Karpas-422 (cell line): ENCODE data around the gene CBS. TPM values are rescaled to one million over a fixed set of nuclear protein-coding genes. Genes with fewer than 3 reads are reported as not detected.
"Not testable (repeated sequence)": the region's sequence is repeated elsewhere in the genome, so short reads cannot be mapped to it uniquely, and the experiment has no call there.

Source experiments
- DNase-seq: peaks from one replicate; pipeline ENCODE4 v3.0.0-alpha.2; 2015
- H2AFZ ChIP-seq: fragments of 200-600 bp; sonication (generic); 2 replicates; pipeline ENCODE4 v1.6.1; 2014; ENCODE audit warnings: antibody characterized with exemption, low read length, mixed read lengths
- H3K27ac ChIP-seq: fragments of 200-600 bp; sonication (generic); 2 replicates; pipeline ENCODE4 v1.5.1; 2014; ENCODE audit warnings: mild to moderate bottlenecking, low read length, moderate library complexity
- H3K27me3 ChIP-seq: fragments of 200-600 bp; sonication (generic); 2 replicates; pipeline ENCODE4 v1.6.1; 2014; ENCODE audit warnings: low read length, mixed read lengths
- H3K36me3 ChIP-seq: fragments of 200-600 bp; sonication (generic); 2 replicates; pipeline ENCODE4 v1.6.1; 2014; ENCODE audit warnings: low read length, mixed read lengths; ENCODE audit not compliant: insufficient read depth
- H3K4me1 ChIP-seq: fragments of 200-600 bp; sonication (generic); 2 replicates; pipeline ENCODE4 v1.6.1; 2014; ENCODE audit warnings: mild to moderate bottlenecking, low read length, mixed read lengths
- H3K4me2 ChIP-seq: fragments of 200-600 bp; sonication (generic); 2 replicates; pipeline ENCODE4 v1.6.1; 2014; ENCODE audit warnings: low read length, low read depth, mild to moderate bottlenecking; ENCODE audit not compliant: poor library complexity, severe bottlenecking
- H3K4me3 ChIP-seq: fragments of 200-600 bp; sonication (generic); 2 replicates; pipeline ENCODE4 v1.5.1; 2014; ENCODE audit warnings: mild to moderate bottlenecking, antibody characterized with exemption, low read length, mixed read lengths
- H3K79me2 ChIP-seq: fragments of 200-600 bp; sonication (generic); 2 replicates; pipeline ENCODE4 v1.6.1; 2014; ENCODE audit warnings: mild to moderate bottlenecking, low read length, mixed read lengths
- H3K9ac ChIP-seq: fragments of 200-600 bp; sonication (generic); 2 replicates; pipeline ENCODE4 v1.6.0; 2014; ENCODE audit warnings: low read length
- H3K9me2 ChIP-seq: fragments of 200-600 bp; sonication (generic), shearing (Covaris generic); replicated peaks from 2 replicates; pipeline ENCODE4 v1.6.0; 2014; ENCODE audit warnings: mild to moderate bottlenecking, low read length, moderate library complexity; ENCODE audit not compliant: insufficient read depth
- H3K9me3 ChIP-seq: fragments of 300-700, 200-600 bp; sonication (generic); 2 replicates; pipeline ENCODE4 v1.6.1; 2014; ENCODE audit warnings: low read length, mixed read lengths
- H4K20me1 ChIP-seq: fragments of 200-600 bp; sonication (generic); 2 replicates; pipeline ENCODE4 v1.6.1; 2014; ENCODE audit warnings: mild to moderate bottlenecking, antibody characterized with exemption, low read length, low read depth; ENCODE audit not compliant: insufficient read depth
- total RNA-seq: library from RNA; depleted of rRNA; stranded (reverse); fragments of >200 nt; shearing (Covaris generic); gene quantifications from 2 replicates; pipeline ENCODE4 v1.2.3, GENCODE V29; 2014; ENCODE audit warnings: low replicate concordance

CBS gene
- total RNA-seq, 1 experiment from 2014 or later, result 3.6 TPM

DNA sequence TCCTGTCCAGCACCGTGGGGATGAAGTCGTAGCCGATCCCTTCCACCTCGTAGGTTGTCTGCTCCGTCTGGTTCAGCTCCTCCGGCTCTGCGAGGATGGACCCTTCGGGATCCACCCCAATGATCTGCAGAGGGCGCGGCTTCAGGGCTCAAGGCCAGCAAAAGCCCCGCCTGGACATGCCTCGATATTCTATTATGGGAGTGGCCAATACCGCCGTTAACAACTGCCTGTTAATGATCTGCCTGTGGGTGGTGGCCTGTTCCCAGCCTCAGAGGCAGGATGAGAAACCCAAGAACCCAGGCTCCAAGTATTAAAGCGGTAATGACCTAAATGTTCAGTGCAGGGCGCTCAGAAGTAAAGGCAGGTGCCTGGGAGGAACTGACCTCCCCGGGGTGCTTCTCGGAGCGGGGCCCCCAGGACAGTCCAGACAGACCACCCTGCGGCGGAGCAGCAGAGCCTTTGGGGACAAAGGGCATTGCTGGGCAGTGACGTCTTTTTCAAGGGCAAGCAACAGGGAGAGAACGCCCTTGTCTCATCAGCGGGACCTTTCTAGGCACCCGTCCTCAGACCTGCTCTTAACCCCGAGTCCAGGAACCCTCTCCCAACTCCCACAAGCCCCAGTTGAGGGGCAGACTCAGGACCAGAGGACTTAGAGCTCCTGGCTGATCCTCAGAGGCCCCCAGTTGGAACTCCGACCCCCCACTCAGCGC lies 12.5 kb downstream of the CBS start:
- not testable (repeated sequence) for H3K27me3 ChIP-seq, H3K36me3 ChIP-seq, H3K4me3 ChIP-seq, H3K27ac ChIP-seq, DNase-seq, H3K4me2 ChIP-seq, H2AFZ ChIP-seq, H3K79me2 ChIP-seq, H3K9ac ChIP-seq, H3K9me2 ChIP-seq, H3K4me1 ChIP-seq, H4K20me1 ChIP-seq, H3K9me3 ChIP-seq

DNA sequence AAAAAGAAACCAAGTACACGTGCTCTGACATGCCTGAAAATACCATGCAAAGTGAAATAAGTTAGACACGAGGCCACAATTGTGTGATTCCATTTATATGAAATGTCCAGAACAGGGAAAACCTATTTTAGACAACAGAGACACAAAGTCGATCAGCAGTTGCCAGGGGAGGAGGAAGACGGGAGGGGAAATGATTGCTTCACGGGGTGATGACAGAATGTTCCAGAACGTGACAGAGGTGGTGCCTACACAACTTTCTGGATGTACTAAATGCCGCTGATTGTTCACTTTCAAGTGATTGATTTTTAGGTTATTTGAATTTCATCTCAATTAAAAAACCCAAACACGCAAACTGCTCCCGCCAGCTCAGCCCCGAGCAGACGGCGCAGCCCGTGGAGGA lies 22.5 kb downstream of the CBS start:
- H3K79me2 ChIP-seq, H3K4me2 ChIP-seq, H3K9me3 ChIP-seq, H3K27ac ChIP-seq, H3K9me2 ChIP-seq, H3K4me1 ChIP-seq, H2AFZ ChIP-seq, H4K20me1 ChIP-seq, H3K36me3 ChIP-seq, H3K4me3 ChIP-seq, DNase-seq, H3K9ac ChIP-seq, H3K27me3 ChIP-seq: not testable (repeated sequence)

- not testable (repeated sequence) for H3K9me3 ChIP-seq, H3K79me2 ChIP-seq, H3K27me3 ChIP-seq, H3K4me2 ChIP-seq, H3K9ac ChIP-seq, H3K36me3 ChIP-seq, H3K27ac ChIP-seq, H3K4me3 ChIP-seq, H3K9me2 ChIP-seq, H4K20me1 ChIP-seq, H2AFZ ChIP-seq
- peaks cover 13% of the 10 kb centered on the region for H3K4me1 ChIP-seq
- peak; percentile 53 for DNase-seq
These were observed 29.5 kb downstream of the CBS start for GRCh38 chr21:43045876-43046821.

GRCh38 chr21:43045165-43045875 lies 30.3 kb downstream of the CBS start:
- Histone ChIP-seq H3K4me1 (peaks cover 13% of the 10 kb centered on the region), H3K4me2 (peak overlapping the region; percentile 26)
- not testable (repeated sequence) for H3K27ac ChIP-seq, H3K4me3 ChIP-seq, H4K20me1 ChIP-seq, H3K79me2 ChIP-seq, H2AFZ ChIP-seq, H3K9ac ChIP-seq, H3K9me2 ChIP-seq, H3K9me3 ChIP-seq, H3K27me3 ChIP-seq, H3K36me3 ChIP-seq
- peak; percentile 27 for DNase-seq

DNA sequence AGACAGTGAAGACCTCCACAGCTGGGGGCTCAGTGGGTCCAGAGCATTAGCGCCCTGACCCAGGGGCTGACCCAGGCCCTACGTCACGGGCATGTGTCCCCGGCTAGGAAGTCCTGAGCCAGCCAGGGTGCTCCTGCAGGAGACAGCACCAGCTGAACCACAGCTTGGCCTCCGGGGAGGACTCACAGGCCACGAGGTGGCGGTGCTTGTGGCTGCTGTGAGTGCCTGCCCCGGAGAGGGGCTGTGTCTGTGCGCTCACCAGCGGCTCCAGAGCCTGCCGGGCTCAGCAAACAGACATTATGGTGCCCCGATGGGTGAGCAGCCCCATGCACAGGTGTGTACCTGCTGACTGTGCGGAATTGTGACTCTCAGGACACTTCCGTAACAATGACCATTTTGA lies 31.1 kb downstream of the CBS start:
- not testable (repeated sequence) for H2AFZ ChIP-seq, H3K9ac ChIP-seq, H3K27me3 ChIP-seq, H3K9me2 ChIP-seq, H3K4me2 ChIP-seq, H3K36me3 ChIP-seq, H3K9me3 ChIP-seq, H3K27ac ChIP-seq, H3K79me2 ChIP-seq, H4K20me1 ChIP-seq, H3K4me3 ChIP-seq
- peak; percentile 46 for DNase-seq
- H3K4me1 ChIP-seq, result peaks cover 13% of the 10 kb centered on the region

GRCh38 chr21:43043291-43043690 lies 32.3 kb downstream of the CBS start:
- H3K4me1 ChIP-seq, result peaks cover 13% of the 10 kb centered on the region

GRCh38 chr21:43042169-43042568 lies 33.5 kb downstream of the CBS start:
- H2AFZ ChIP-seq, H3K9me2 ChIP-seq, H3K9me3 ChIP-seq, H3K4me2 ChIP-seq, H3K27me3 ChIP-seq, H4K20me1 ChIP-seq, H3K36me3 ChIP-seq, H3K4me3 ChIP-seq, H3K79me2 ChIP-seq, H3K27ac ChIP-seq, H3K9ac ChIP-seq: not testable (repeated sequence)
- peak; percentile 40 for DNase-seq
- H3K4me1 ChIP-seq, result peaks cover 13% of the 10 kb centered on the region

More at GRCh38 chr21:43043291-43043690, 32.3 kb downstream of the CBS start:
- not testable (repeated sequence) for H3K4me3 ChIP-seq, H3K9me2 ChIP-seq, H3K9ac ChIP-seq, H3K4me2 ChIP-seq, H2AFZ ChIP-seq, H3K27me3 ChIP-seq, H4K20me1 ChIP-seq, H3K79me2 ChIP-seq, H3K27ac ChIP-seq, H3K9me3 ChIP-seq, H3K36me3 ChIP-seq
- DNase-seq, result peak; percentile 28

DNA sequence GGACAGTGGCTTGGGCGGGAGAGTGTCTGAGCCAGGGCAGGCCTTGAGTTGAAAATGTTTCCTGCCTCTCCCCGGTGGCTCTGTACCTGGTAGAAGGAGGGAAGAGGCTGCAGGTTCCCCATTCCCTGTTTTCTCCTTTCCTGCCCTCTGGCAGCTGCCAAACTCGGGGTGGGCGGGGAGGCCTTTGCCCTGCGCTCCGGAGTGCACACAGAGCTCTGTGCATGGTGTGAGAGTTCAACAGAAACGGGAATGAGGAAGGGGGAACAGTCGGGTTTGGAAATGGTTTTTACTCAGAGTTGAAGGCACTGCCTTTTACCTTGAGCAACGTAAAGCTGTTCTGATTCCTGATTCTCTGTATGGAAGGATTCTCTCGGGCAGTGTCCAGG lies 37.0 kb downstream of the CBS start:
- not testable (repeated sequence) for H3K27me3 ChIP-seq, H3K79me2 ChIP-seq

More for the DNA sequence above, 37.0 kb downstream of the CBS start:
- not testable (repeated sequence) for H3K36me3 ChIP-seq, DNase-seq, H3K4me3 ChIP-seq, H2AFZ ChIP-seq, H3K4me2 ChIP-seq, H3K27ac ChIP-seq, H4K20me1 ChIP-seq, H3K9me3 ChIP-seq, H3K9me2 ChIP-seq, H3K4me1 ChIP-seq, H3K9ac ChIP-seq
